Mucosa of gallbladder (tissue), 1 donor: ENCODE results near the gene COL5A2. TPM values are rescaled to one million over a fixed set of nuclear protein-coding genes. Genes with fewer than 3 reads are reported as not detected.

Experiments
- DNase-seq: peaks from one replicate; pipeline ENCODE4 v3.0.0-alpha.2; 2020; ENCODE audit warnings: low spot score
- total RNA-seq: library from RNA; stranded (reverse); gene quantifications from one replicate; pipeline ENCODE4 v1.2.1, GENCODE V29; 2021
- donor health status: DM: no; HTN: no; CAD: no.

Gene COL5A2
- total RNA-seq, 1 donor from 2014 or later, result 30.8 TPM

- DNase-seq, result peak; percentile 17
Measured at GRCh38 chr2:189178726-189179569, 613 bp downstream of the COL5A2 start.

GRCh38 chr2:189178054-189178453, 1.5 kb downstream of the COL5A2 start:
- no peak for DNase-seq

DNA sequence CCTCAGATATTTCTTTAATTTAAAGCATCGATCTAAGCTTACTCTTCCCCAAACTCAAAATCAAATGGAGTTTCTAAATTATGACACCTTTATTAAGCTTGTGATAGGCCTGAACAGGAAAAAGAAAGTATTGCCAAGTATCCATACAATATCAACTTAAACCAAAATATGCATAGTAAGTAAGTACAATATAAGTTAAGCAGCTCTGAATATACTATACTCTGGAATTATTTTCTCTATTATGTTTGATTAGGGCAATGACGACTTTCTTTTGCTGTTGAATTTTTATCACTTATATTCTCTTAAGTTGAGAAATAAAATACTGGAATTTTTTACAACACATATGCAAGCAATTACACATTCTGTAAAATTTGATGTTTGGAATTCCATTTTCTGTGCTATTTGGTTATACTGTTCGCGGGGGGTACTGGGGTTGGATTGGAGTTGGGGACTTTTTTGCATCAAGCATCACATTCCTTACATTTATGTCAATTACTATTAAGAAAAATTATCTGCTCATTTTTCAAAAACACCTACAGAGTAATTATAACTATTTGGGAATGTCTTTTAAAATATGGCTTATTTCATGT, 2.2 kb downstream of the COL5A2 start:
- no peak for DNase-seq

DNA sequence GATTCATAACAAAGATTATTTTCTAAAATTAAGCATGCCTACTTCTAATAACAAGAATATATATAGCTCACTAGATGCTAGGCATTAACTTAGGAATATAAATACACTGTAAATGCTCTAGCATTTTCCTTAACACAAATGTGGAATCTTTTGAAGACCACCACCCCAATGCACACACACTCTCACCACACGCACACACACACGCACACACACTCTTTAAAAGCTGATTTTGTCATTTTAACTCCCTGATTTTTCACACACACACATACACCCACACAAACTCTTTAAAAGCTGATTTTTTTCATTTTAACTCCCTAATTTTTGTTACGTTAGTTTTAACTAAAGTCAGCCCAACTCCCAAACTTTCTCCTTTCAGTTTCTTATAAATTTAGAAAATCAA, 3.0 kb downstream of the COL5A2 start:
- DNase-seq, result no peak

GRCh38 chr2:189175869-189176433, 3.6 kb downstream of the COL5A2 start:
- DNase-seq, result no peak

- DNase-seq, result no peak
Measured at GRCh38 chr2:189171956-189172609, 7.5 kb downstream of the COL5A2 start.

DNA sequence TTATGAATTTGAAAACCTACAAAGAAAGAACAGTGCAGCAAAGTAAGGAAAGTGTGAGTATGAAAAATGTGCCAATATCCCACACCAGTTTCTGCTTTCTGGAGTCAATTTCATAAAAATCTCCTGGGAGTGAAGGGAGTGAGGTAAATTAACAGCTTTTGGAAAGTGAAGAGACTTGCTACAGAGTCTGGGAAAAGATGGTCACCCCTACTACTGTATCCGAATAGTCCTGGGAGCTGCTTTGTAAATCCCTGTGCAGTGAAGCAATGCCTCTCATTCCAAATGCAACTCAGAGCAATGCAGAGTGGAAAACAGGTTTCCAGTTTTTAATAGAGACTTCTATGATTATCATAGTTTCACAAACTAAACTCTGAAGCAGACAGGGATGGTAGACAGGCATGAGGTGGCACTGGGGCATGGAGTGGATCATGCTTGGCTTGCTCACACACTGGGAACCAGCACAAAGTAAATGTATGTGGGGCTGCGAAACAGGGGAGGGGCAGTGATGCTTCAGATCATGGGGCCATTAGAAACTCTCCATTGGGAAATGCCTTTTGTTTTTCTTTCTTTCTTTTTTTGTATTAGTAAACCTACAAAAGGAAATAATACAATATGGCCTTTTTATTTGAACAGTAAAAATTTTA, 10.6 kb downstream of the COL5A2 start:
- DNase-seq, result no peak

- DNase-seq, result no peak
Measured at GRCh38 chr2:189165656-189166380, 13.7 kb downstream of the COL5A2 start.

DNA sequence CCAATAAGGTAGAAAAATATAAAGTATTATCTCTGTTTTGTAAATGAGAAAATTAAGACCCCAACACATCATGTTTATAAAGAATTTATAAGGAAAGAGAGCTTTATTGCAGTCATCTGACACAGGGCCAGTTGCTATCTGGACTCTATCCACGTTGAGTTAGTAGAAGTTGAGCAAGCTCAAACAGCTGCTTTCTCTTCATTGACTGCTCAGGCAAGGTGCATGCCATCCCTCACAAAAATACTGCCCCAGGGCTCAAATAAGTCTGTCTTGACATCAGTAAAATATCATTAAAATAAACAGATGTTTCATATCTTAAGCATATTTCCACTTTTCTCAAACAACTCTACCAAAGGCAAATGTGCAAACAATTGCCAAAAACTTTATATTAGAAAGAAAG, 14.8 kb downstream of the COL5A2 start:
- no peak for DNase-seq

- no peak for DNase-seq
Measured at GRCh38 chr2:189163889-189164288, 15.7 kb downstream of the COL5A2 start.

DNA sequence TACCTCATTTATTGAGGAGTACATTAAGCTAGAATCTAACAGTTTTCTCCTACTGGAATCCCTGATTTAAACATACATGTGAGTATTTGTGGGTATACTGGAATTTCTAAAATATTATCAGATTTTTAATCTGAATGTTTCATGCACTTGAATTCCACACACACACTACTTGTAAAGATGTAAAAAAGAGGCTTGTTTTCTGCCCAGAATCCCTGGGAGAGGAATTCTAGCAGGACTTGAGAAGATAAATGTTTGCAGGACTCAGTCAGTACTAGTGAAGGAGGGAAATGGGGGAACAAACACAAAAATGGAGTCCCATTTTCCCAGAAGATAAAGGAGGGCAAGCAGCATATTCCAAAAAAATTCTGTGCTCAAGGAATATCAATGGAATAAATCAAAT, 17.0 kb downstream of the COL5A2 start:
- DNase-seq, result no peak

GRCh38 chr2:189161894-189162293, 17.7 kb downstream of the COL5A2 start:
- no peak for DNase-seq

GRCh38 chr2:189159717-189160116, 19.8 kb downstream of the COL5A2 start:
- no peak for DNase-seq

- no peak for DNase-seq
Measured at GRCh38 chr2:189159273-189159672, 20.3 kb downstream of the COL5A2 start.

DNA sequence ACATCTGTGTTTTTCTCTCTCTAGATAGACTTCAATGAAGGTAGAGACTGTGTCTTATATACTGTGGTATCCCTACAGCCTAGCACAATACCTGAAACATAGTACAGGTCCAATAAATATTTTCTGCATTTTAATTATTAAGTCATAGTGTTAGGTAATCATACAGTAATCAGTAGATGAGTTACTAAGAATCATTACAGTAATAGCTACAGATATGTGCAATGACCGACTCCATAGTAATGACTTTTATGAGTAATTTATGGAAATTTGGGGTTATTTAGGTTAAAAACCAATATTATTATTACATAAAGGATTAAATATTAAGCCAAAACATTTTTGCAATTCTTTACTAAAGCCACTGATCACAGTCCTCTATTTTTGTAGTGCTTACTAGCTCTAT, 21.6 kb downstream of the COL5A2 start:
- DNase-seq, result no peak

DNA sequence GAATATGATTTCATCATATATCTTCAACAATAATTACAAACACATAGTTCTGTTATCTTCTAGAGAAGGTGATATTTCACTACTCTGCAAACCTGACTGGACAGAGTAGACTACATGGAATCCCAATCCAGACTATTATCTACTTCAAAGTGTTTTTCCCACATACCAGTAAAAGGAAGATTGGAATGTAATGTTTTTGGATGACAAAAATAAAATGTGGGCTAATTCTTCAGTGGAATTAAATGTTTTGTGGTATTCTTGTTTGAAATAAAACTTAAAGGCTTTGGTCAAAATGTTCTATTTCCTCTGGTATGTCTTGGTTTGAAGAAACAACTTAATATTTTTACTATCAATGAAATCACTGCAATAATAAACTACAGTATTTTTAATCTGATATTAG, 22.1 kb downstream of the COL5A2 start:
- DNase-seq, result no peak

- DNase-seq, result no peak
Measured at GRCh38 chr2:189155795-189156194, 23.8 kb downstream of the COL5A2 start.

- no peak for DNase-seq
Measured at GRCh38 chr2:189153619-189154018, 25.9 kb downstream of the COL5A2 start.

DNA sequence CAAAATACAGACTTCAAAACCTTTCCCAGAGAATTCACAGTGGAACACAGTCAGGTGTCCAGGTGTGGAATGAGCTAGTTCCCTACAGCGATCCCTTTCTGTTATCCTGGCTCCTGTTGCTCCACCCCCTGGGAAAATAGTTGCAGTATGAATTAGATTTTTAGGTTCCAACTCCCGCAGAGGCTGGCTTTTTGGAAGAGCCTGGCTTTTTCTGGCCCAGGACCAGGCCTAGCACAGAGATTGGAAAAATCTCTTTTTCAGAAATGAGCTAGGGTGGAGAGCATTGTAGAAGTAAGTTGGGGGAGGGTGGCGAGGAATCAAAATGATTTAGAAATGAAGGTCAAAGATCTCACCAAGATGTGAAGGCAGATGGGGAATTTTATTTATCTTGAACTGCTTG, 27.1 kb downstream of the COL5A2 start:
- DNase-seq, result no peak

GRCh38 chr2:189151906-189152305, 27.7 kb downstream of the COL5A2 start:
- DNase-seq, result no peak

- no peak for DNase-seq
Measured at GRCh38 chr2:189150033-189150432, 29.5 kb downstream of the COL5A2 start.
